Measurements from ENCODE around the gene ROCK2. TPM values are rescaled to one million over a fixed set of nuclear protein-coding genes. Genes with fewer than 3 reads are reported as not detected.

The ROCK2 gene
- total RNA-seq: 10 to 100 TPM; 12.6 to 12.7 TPM

DNA sequence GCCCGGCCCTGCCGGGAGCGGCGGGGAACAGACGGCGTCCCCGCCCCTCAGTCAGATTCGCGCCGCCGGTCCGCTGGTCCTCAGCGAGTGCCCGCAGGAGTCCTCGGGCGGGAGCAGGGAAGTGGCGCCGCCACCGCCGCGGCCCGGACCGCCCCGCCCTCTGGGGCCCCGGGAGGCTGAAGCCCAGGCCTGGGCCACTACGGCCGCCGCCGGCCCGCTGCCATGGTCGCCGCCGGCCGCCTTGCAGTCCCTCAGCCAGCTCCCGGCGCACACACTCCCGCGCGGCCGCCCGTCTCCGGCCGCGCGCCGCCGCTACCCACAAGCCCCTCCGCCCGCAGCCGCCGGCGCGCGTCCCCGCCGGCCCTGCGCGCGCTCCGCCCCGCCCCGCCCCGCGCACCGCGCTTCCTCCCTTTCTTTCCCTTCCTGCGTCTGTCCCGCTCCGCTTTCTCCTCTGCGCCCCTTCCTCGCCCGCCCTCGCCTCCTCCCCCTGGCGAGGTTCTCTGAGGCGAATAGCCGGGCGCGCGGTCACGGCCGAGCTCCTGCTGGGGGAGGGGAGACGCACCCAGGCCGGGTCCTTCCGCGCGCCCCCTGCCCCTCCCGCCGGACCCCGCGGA, at the start of gene ROCK2:
Gene ROCK2 (minus strand): TSS at position 295 of the 614 bp plus-strand sequence. CDS start 500 bp downstream, outside the sequence.
- DNase-seq: peak; percentile 75
- H3K36me3 Mint-ChIP-seq: no peaks in the 10 kb centered on the region
- H3K9me3 Mint-ChIP-seq: no peaks in the 10 kb centered on the region
- no peaks in the 10 kb centered on the region for H3K27me3 Mint-ChIP-seq
- H3K4me3 Mint-ChIP-seq: peak within 1 kb of the TSS; percentile 98
- peaks cover 33% of the 10 kb centered on the region for H3K4me1 Mint-ChIP-seq
- peak within 1 kb of the TSS; percentile 89 for H3K27ac Mint-ChIP-seq

DNA sequence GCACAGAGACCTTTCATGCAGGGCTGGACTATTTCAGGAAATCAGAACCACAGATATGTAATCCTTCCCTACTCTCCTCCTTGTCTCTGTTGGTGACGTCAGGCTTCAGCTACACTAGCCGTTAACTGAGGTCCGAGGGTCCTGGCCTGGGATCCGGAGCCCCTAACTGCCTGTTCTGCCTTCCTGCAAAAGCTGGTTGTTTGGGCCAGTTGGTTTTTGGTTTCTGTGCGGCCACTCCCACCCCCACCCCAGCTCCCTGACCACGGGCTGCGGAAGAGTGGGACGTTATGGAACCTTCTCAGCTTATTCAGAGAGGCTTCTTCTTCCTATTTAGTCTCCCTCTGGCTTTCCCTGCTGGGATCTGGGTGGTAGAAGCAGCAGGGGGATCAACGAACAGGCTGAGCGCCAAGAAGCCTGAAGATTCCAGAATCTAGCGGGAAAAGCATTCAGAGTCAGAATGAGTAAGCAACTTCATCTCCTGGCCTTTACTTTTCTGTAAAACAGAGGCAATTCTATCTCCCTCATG, 49.3 kb upstream of the ROCK2 start:
- Mint-ChIP-seq H3K4me3 (no peak overlapping the region), H3K36me3 (no peaks in the 10 kb centered on the region), H3K27ac (no peak overlapping the region), H3K4me1 (no peaks in the 10 kb centered on the region), H3K27me3 (no peaks in the 10 kb centered on the region), H3K9me3 (no peaks in the 10 kb centered on the region)
- DNase-seq: no peak

DNA sequence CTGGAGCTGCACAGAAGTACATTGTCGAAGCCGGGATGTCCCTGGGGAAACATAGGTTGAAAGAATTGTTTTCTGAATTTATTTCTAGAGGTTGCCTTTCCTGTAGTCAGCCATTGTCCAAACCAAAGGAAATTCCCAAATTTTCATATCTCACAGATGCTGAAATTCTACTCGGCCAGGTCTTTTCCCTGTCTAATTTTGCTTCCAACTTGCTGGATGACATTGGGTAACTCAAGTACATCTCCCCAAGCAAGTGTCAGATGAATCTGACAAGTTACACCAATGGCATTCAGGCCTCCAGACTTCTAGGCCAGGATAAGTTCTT, 47.5 kb upstream of the ROCK2 start:
- no peak overlapping the region for H3K4me3 Mint-ChIP-seq
- H3K27me3 Mint-ChIP-seq: no peaks in the 10 kb centered on the region
- no peak for DNase-seq
- no peak overlapping the region for H3K27ac Mint-ChIP-seq
- H3K4me1 Mint-ChIP-seq: no peaks in the 10 kb centered on the region
- H3K9me3 Mint-ChIP-seq: no peaks in the 10 kb centered on the region
- H3K36me3 Mint-ChIP-seq: no peaks in the 10 kb centered on the region

DNA sequence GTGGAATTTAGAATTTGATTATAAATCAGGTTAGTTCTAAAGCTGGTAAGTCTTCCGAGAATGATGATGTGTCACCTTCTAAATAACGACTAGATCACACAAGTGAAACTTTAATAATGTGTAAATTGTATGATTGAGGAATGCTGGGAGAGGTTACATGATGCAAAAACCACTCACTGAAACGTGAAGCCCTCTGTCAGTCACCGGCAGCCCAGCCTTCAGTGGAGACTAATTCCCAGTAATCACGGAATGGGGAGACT, 45.9 kb upstream of the ROCK2 start:
- no peaks in the 10 kb centered on the region for H3K4me1 Mint-ChIP-seq
- H3K36me3 Mint-ChIP-seq: no peaks in the 10 kb centered on the region
- no peaks in the 10 kb centered on the region for H3K9me3 Mint-ChIP-seq
- H3K27me3 Mint-ChIP-seq: no peaks in the 10 kb centered on the region
- no peak for DNase-seq
- no peak overlapping the region for H3K27ac Mint-ChIP-seq
- H3K4me3 Mint-ChIP-seq: no peak overlapping the region

DNA sequence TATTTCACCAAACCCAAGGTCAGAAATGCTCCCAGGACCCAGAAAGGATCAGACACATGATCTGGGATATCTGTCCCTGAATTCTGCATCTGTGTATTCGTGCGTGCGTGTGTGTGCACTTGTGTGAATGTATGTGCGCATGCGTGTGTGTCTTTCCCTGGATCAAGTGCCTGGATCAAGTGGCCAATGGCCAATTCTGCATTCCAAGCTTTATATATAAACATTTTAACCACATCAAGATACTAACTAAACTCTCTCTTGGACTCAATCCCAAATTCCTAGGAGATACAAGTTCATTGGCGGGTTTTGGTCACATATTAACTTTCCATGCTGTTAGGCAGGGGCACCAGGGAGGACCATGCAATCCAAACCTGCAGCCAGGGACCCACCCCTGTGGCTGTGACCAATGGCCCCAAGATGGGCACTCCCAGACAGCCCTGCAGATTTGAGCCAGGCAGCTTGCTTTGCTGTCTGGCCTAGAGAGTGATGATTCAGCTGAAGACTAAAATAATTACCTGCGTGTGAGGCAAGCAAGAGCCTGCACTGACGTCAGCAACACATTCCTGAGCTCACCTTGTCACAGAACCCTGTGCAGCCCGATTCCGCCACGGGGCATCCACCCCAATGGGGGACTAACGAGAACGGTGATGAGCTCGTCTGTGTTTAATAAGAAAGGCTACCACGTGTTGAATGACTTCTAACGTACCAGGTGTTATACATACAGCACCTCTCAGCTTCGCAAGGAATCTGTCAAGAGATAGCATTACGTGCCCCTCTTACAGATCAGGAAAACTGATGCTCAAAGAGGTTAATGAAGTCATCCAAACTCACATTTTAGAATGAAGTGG, 45.3 kb upstream of the ROCK2 start:
- H3K27ac Mint-ChIP-seq: no peak overlapping the region
- H3K27me3 Mint-ChIP-seq: no peaks in the 10 kb centered on the region
- DNase-seq: no peak
- H3K9me3 Mint-ChIP-seq: no peaks in the 10 kb centered on the region
- no peak overlapping the region for H3K4me3 Mint-ChIP-seq
- no peaks in the 10 kb centered on the region for H3K36me3 Mint-ChIP-seq
- no peaks in the 10 kb centered on the region for H3K4me1 Mint-ChIP-seq

DNA sequence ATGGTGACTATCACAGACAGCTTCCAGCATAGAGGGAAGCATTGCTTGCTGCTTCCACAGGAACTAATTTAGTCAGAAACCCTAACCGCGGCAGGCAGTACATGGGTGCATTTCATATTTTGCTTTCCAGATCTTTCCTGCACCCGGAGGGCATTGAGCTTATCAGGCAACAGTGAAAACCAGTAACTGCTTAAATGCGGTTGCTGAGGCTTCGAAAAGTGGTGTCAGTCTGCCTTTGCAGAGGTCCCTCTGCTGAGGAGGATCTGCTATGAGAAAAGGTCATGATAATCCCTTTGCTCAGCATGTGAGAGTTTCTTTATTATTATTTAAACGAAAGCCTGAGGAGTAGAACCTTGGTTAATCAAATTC, 44.6 kb upstream of the ROCK2 start:
- no peaks in the 10 kb centered on the region for H3K9me3 Mint-ChIP-seq
- H3K4me1 Mint-ChIP-seq: no peaks in the 10 kb centered on the region
- H3K27me3 Mint-ChIP-seq: no peaks in the 10 kb centered on the region
- no peak for DNase-seq
- no peak overlapping the region for H3K4me3 Mint-ChIP-seq
- no peaks in the 10 kb centered on the region for H3K36me3 Mint-ChIP-seq
- no peak overlapping the region for H3K27ac Mint-ChIP-seq

DNA sequence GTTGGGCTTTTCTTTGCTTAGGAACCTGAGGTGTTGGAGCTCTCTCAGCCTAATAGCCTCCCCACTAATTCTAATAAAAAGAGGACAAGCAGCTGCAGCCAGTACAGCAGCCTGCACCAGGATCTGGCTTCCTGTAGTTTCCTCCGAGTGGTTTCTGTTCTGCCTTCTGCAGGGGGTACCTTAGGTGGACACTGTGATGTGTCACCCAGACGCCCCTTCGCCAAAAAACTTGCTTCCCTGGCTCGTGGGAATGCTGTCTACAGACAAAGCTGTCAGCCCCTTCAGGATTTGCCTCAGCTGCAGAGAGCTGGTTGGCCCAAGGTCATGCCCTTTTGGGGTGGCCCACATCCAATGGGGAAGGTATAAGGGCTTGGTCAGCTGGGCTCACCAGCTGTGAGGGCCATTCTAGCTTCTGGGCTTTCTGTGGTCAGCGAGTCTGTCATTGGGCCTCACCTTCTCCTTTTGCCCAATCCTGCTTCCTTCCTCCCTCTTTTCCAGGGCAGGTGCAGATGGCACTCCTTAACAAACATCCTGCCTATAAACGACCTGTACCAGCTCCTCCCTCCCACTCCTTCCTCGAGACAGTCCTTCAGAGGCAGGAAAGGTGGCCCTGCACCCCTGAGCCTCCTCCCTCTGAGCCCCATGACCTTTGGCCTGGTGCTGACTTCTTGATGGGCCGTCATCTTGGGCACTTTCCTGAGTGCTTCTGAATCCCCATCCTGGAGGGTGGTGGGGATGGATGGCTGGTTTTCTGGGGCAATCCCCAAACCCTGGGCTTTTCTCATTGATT, 44.0 kb upstream of the ROCK2 start:
- no peak overlapping the region for H3K4me3 Mint-ChIP-seq
- H3K4me1 Mint-ChIP-seq: no peaks in the 10 kb centered on the region
- H3K36me3 Mint-ChIP-seq: no peaks in the 10 kb centered on the region
- no peak for DNase-seq
- no peak overlapping the region for H3K27ac Mint-ChIP-seq
- no peaks in the 10 kb centered on the region for H3K9me3 Mint-ChIP-seq
- no peaks in the 10 kb centered on the region for H3K27me3 Mint-ChIP-seq

DNA sequence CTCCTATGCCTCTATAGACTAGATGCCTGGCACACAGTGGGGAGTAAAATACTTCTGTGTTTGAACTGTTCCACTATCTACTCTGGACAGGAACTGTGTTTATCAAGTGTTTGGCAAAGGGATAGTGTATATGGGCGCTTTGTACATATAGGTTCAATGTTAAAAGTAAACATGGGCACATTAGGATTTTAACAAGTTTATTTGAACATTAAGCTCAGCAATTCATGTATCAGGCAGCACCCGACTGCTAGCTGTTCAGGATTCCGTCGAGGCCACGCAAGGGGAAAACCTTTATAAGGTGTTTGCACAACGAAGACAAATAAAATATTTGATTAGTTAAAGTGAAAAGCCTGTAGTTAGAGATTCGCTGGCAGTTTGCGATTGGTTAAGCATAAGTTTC, 43.4 kb upstream of the ROCK2 start:
- no peak for DNase-seq
- Mint-ChIP-seq H3K4me3 (no peak overlapping the region), H3K36me3 (no peaks in the 10 kb centered on the region), H3K27ac (no peak overlapping the region), H3K27me3 (no peaks in the 10 kb centered on the region), H3K4me1 (no peaks in the 10 kb centered on the region), H3K9me3 (no peaks in the 10 kb centered on the region)

DNA sequence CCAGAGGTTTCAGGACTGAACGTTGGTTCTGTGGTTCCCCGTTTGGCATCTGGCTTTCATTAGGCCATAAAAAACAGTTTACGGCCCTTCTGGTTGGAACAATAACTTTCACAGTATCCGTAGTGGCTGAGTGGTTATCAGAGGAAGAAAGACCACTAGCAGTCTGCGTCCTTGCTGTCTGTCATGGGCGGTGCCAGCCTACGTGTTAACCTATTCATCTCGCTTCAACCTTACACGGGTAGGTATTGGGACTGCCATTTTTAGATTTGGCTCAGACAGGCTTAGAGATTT, 42.6 kb upstream of the ROCK2 start:
- no peaks in the 10 kb centered on the region for H3K9me3 Mint-ChIP-seq
- no peak overlapping the region for H3K4me3 Mint-ChIP-seq
- no peaks in the 10 kb centered on the region for H3K27me3 Mint-ChIP-seq
- no peak overlapping the region for H3K27ac Mint-ChIP-seq
- no peaks in the 10 kb centered on the region for H3K36me3 Mint-ChIP-seq
- H3K4me1 Mint-ChIP-seq: no peaks in the 10 kb centered on the region
- DNase-seq: no peak

DNA sequence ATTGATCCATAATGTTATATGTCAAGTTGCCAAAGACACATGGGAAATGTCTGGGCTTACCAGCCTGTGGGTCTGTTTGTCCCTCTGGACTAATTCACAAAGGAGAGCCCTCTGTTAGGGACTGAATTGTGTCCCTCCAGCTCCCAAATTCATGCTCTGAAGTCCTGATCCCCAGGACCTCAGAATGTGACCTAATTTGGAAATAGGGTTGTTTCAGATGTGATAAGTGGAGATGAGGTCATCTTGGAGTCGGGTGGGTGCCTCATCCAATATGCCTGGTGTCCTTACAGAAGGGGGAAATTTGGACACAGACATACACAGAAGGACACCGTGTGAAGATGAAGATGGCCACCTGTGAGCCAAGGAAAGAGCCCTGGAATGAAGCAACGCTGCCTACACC, 41.4 kb upstream of the ROCK2 start:
- no peak for DNase-seq
- Mint-ChIP-seq H3K36me3 (no peaks in the 10 kb centered on the region), H3K27ac (no peak overlapping the region), H3K27me3 (no peaks in the 10 kb centered on the region), H3K4me3 (no peak overlapping the region), H3K9me3 (no peaks in the 10 kb centered on the region), H3K4me1 (no peaks in the 10 kb centered on the region)

DNA sequence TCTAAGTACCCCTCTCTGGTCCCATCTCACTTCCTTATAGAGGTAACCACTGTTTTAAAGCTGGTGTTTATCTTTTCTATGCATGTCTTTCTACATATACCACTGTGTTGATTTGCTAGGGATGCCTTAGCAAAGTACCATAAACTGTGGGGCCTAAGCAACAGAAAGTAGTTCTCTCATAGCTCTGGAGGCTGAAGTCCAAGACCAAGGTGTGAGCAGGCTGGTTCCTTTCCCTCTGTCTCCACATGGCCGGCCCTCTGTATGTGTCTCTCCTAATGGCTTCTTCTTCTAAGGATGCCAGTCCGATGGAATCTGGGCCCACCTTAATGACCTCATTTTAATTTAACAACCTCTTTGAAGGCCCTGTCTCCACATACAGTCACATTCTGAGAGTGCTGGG, 40.8 kb upstream of the ROCK2 start:
- no peak overlapping the region for H3K27ac Mint-ChIP-seq
- H3K36me3 Mint-ChIP-seq: no peaks in the 10 kb centered on the region
- H3K4me3 Mint-ChIP-seq: no peak overlapping the region

DNA sequence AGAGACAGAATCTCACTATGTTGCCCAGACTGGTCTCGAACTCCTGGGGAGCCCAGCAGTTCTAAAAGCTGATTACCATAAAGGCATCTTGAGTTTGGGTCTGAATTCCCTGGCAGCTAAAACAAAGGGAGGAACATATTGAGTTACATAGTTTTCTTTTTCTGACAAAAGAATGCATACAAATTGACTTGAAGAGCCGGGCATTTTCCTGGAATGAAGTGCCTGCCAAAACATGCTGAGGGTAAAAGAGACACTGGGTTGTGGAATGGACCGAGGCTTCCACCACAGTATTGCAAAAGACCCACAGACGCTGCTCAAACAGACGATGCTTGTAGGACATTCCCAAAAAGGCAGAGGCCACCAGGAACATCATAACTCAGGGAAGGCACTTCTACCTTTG, 35.1 kb upstream of the ROCK2 start:
- no peak overlapping the region for H3K27ac Mint-ChIP-seq

More for the DNA sequence above, 40.8 kb upstream of the ROCK2 start:
- H3K9me3 Mint-ChIP-seq: no peaks in the 10 kb centered on the region
- no peaks in the 10 kb centered on the region for H3K27me3 Mint-ChIP-seq
- no peak for DNase-seq
- H3K4me1 Mint-ChIP-seq: no peaks in the 10 kb centered on the region

DNA sequence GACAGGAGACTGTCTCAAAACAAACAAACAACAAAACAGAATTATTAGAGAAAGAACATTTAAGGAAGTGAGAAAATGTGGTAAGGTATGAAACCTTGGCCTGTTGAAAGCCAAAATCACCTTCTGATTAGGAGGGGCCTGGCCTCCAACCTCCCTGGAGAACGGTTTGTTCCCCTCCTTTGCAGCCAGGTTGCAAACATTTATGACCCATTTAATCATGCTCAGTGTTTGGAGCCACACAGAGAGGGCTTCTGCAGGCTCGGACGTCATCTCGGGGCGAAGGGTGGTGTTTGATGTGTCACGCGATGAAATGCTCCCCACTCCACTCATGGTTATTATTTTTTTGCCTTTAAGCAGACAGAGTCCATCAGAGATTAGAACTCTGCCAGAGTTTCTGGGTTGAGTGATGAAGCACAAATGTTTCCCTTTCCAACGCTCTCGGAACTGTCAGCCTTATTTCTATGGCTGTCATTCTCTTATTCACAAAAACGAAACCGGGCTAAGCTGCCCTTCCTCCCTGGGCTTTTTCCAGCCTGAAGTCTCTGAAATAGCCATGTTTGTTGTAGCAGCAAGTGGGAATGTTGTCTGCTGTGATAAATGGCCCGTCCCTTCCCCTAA, 33.6 kb upstream of the ROCK2 start:
- H3K9me3 Mint-ChIP-seq: no peaks in the 10 kb centered on the region
- no peak overlapping the region for H3K4me3 Mint-ChIP-seq
- H3K36me3 Mint-ChIP-seq: no peaks in the 10 kb centered on the region
- no peaks in the 10 kb centered on the region for H3K4me1 Mint-ChIP-seq
- no peak overlapping the region for H3K27ac Mint-ChIP-seq
- DNase-seq: no peak
- H3K27me3 Mint-ChIP-seq: no peaks in the 10 kb centered on the region

More for the DNA sequence above, 35.1 kb upstream of the ROCK2 start:
- Mint-ChIP-seq H3K9me3 (no peaks in the 10 kb centered on the region), H3K36me3 (no peaks in the 10 kb centered on the region), H3K4me3 (no peak overlapping the region), H3K27me3 (no peaks in the 10 kb centered on the region), H3K4me1 (no peaks in the 10 kb centered on the region)
- no peak for DNase-seq

DNA sequence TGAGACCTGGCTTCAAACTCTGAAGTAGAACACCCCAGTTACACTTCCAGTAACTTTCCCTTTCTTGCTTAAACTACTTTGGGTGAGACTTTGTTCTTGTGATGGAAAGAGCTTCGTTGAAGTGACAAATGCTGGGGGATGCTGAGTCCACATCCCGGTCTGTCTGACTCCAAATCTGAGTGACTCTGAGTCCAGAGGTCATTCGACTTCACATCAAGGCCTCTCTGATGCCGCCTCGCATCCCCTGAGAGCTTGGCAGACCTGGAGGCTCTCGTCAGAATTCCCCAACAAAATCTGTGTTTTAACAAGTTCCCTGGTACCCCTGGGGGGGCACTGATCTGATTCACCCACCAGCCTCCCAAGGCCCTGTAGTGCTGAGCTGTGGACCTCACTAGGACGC, 31.6 kb upstream of the ROCK2 start:
- DNase-seq: no peak
- no peaks in the 10 kb centered on the region for H3K27me3 Mint-ChIP-seq

DNA sequence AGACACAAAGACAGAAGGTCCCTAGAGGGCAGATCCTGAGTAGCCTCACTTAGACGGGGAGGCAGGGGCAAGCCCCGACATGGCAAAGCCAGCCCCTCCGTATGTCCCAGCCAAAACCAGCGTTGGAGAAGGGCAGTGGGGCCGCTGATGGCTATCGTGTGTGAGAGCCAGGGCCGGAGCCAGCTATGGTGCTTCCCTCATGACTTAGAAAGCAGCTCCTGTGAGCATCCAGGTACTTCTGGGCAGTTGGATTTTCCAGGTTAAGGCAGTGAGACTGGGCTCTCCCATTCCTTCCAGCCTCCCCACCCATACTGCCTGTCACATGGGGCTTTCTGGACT, 31.2 kb upstream of the ROCK2 start:
- no peaks in the 10 kb centered on the region for H3K36me3 Mint-ChIP-seq
- no peak for DNase-seq

More for the DNA sequence above, 31.6 kb upstream of the ROCK2 start:
- Mint-ChIP-seq H3K9me3 (no peaks in the 10 kb centered on the region), H3K4me1 (no peaks in the 10 kb centered on the region), H3K4me3 (no peak overlapping the region), H3K27ac (no peak overlapping the region), H3K36me3 (no peaks in the 10 kb centered on the region)

More for the DNA sequence above, 31.2 kb upstream of the ROCK2 start:
- Mint-ChIP-seq H3K27me3 (no peaks in the 10 kb centered on the region), H3K27ac (no peak overlapping the region), H3K4me3 (no peak overlapping the region), H3K4me1 (no peaks in the 10 kb centered on the region), H3K9me3 (no peaks in the 10 kb centered on the region)
